ENCODE results near the gene RAD51B. TPM values are rescaled to one million over a fixed set of nuclear protein-coding genes. Genes with fewer than 3 reads are reported as not detected.

Gene RAD51B
- total RNA-seq, 1 experiment from 2014 or later: 16.7 TPM

- Histone ChIP-seq H3K27me3 (ENCODE audit: insufficient read depth, low read length) (no peaks in the 10 kb centered on the region), H3K9ac (ENCODE audit: extremely low read depth, insufficient read length, low read length) (no peak overlapping the region), H3K27ac (ENCODE audit: insufficient read length, low read depth, low read length) (no peak overlapping the region), H3K79me2 (ENCODE audit: insufficient read depth, low read length) (no peaks in the 10 kb centered on the region), H2BK12ac (ENCODE audit: insufficient read length, low read depth, low read length) (no peak overlapping the region), H3K56ac (ENCODE audit: insufficient read length, low read depth, low read length) (no peak overlapping the region), H3K23ac (ENCODE audit: insufficient read length, low read depth, low read length) (no peak overlapping the region), H2BK5ac (ENCODE audit: insufficient read length, low read length) (no peak overlapping the region), H2BK20ac (ENCODE audit: low read depth, low read length, poor library complexity, severe bottlenecking) (no peak overlapping the region), H3K14ac (ENCODE audit: insufficient read depth, low read length) (no peak overlapping the region), H4K91ac (ENCODE audit: insufficient read length, low read depth, low read length) (no peak overlapping the region), H4K20me1 (ENCODE audit: control insufficient read depth, insufficient read depth, insufficient read length) (no peaks in the 10 kb centered on the region), H2BK15ac (ENCODE audit: low read depth, low read length) (no peak overlapping the region), H2BK120ac (ENCODE audit: low read depth, low read length, poor library complexity, severe bottlenecking) (no peak overlapping the region), H2AK5ac (ENCODE audit: insufficient read length, low read length) (no peak overlapping the region), H3K23me2 (ENCODE audit: insufficient read length, low read depth, low read length, poor library complexity, severe bottlenecking) (no peaks in the 10 kb centered on the region), H3K4ac (ENCODE audit: low read depth, low read length) (no peak overlapping the region), H3T11ph (ENCODE audit: low read length) (no peak overlapping the region), H3K79me1 (ENCODE audit: insufficient read depth, low read depth, low read length, poor library complexity, severe bottlenecking) (no peaks in the 10 kb centered on the region), H3K9me3 (ENCODE audit: control insufficient read depth, low read depth, low read length) (no peaks in the 10 kb centered on the region), H4K8ac (replicated peaks; ENCODE audit: insufficient read length, low read depth, low read length) (no peak overlapping the region), H2AFZ (ENCODE audit: low read length) (no peak overlapping the region), H3K4me2 (ENCODE audit: insufficient read depth, insufficient read length, low read length) (no peak overlapping the region), H4K5ac (ENCODE audit: insufficient read length, low read depth, low read length) (no peak overlapping the region), H3K18ac (ENCODE audit: insufficient read length, low read depth, low read length) (no peak overlapping the region), H3K4me1 (ENCODE audit: insufficient read depth, low read length) (no peaks in the 10 kb centered on the region; the same call in 1 of the 2 replicates)
- no CpG with 5 or more reads among the region's 6 CpGs for WGBS (ENCODE audit: extremely low coverage, insufficient read length, low lambda C conversion rate)
- peaks cover 14 to 18% of the 10 kb centered on the region in 2 experiments; a peak in 4 of 5 replicates for H3K9me3 Mint-ChIP-seq
- peak overlapping the region in 1 of 3 experiments; percentile 69; a peak in 1 of 7 replicates for H3K27ac Mint-ChIP-seq
- no peak for TF ChIP-seq CTCF (conservative IDR thresholded peaks at IDR 0.05)
- H3K27me3 Mint-ChIP-seq (ENCODE audit: low read depth): peaks cover 4% of the 10 kb centered on the region; the same call in 1 of the 2 replicates
- peak overlapping the region in 1 of 2 experiments; percentile 43; a peak in 1 of 5 replicates for H3K4me3 Mint-ChIP-seq
- peaks cover 18 to 20% of the 10 kb centered on the region in 2 experiments for H3K4me1 Mint-ChIP-seq
- no peak for DNase-seq
- peaks cover 8 to 14% (median 11%) of the 10 kb centered on the region in 3 experiments for H3K36me3 Mint-ChIP-seq (ENCODE audit: insufficient read depth in 1 of 3, low read depth in 3 of 3)
Measured at GRCh38 chr14:68426661-68427549, 607.3 kb downstream of the RAD51B start.
